HepG2 (cell line): ENCODE measurements around the gene CABLES2. TPM values are rescaled to one million over a fixed set of nuclear protein-coding genes. Genes with fewer than 3 reads are reported as not detected.
A peak's percentile ranks its signal among the peaks of the same experiment; 100 is the strongest.

Source experiments
- CSRNP1 ChIP-seq: sonication (generic); formaldehyde crosslinking; IDR thresholded peaks from 2 replicates; pipeline ENCODE4 v1.8.1; 2023; ENCODE audit warnings: mild to moderate bottlenecking, missing genetic modification reagents
- DNMT1 ChIP-seq: sonication (generic); formaldehyde crosslinking; IDR thresholded peaks from 2 replicates; pipeline ENCODE4 v1.5.1; 2020; ENCODE audit warnings: mild to moderate bottlenecking, missing genetic modification reagents
- FOXA1 ChIP-seq, 2 experiments: fragments of 450-650 bp in 1 of 2; sonication (generic) in 1 of 2; formaldehyde crosslinking in 1 of 2; IDR thresholded peaks; 2 replicates each; pipeline versions ENCODE4 v1.4.0 to v1.6.1; 2016 to 2020; ENCODE audit warnings: missing genetic modification reagents in 1 of 2
- PBX2 ChIP-seq: IDR thresholded peaks from 2 replicates; pipeline ENCODE4 v1.6.1; 2016; ENCODE audit warnings: control low read depth
- PBX3 ChIP-seq: sonication (generic); formaldehyde crosslinking; IDR thresholded peaks from 2 replicates; pipeline ENCODE4 v1.8.1; 2023; ENCODE audit warnings: missing genetic modification reagents, inconsistent platforms, borderline replicate concordance
- PCBP2 ChIP-seq: fragments of 200-400 bp; formaldehyde crosslinking; optimal IDR thresholded peaks from 2 replicates; pipeline ENCODE3; 2018; ENCODE audit warnings: low read length, low read depth; ENCODE audit not compliant: poor library complexity, severe bottlenecking
- RXRA ChIP-seq: sonication (generic); formaldehyde crosslinking; IDR thresholded peaks from 2 replicates; pipeline ENCODE4 v1.5.1; 2020; ENCODE audit warnings: missing genetic modification reagents
- SOX13 ChIP-seq, 3 experiments: fragments of 450-650 bp in 1 of 3; sonication (generic) in 1 of 3; formaldehyde crosslinking in 1 of 3; IDR thresholded peaks in 2 of 3; conservative IDR thresholded peaks in 1 of 3; 2 replicates each; pipeline versions ENCODE4 v1.5.0 to v1.6.1; 2016 to 2020; ENCODE audit warnings: antibody characterized with exemption in 1 of 3, mild to moderate bottlenecking in 1 of 3, missing compliant biosample characterization in 1 of 3, missing genetic modification reagents in 1 of 3, moderate library complexity in 1 of 3
- STAG1 ChIP-seq: sonication (generic); formaldehyde crosslinking; IDR thresholded peaks from 2 replicates; pipeline ENCODE4 v1.4.0; 2020; ENCODE audit warnings: missing genetic modification reagents
- XRCC5 ChIP-seq: fragments of 200-400 bp; formaldehyde crosslinking; optimal IDR thresholded peaks from 2 replicates; pipeline ENCODE3; 2017; ENCODE audit warnings: mild to moderate bottlenecking, low read length
- ZBTB8A ChIP-seq: sonication (generic); formaldehyde crosslinking; IDR thresholded peaks from 2 replicates; pipeline ENCODE4 v1.4.0; 2020; ENCODE audit warnings: mild to moderate bottlenecking, low read depth, missing genetic modification reagents, borderline replicate concordance
- ZFP62 ChIP-seq: sonication (generic); formaldehyde crosslinking; IDR thresholded peaks from 2 replicates; pipeline ENCODE4 v1.4.0; 2020; ENCODE audit warnings: missing genetic modification reagents
- ZNF292 ChIP-seq: sonication (generic); formaldehyde crosslinking; IDR thresholded peaks from 2 replicates; pipeline ENCODE4 v1.8.1; 2022; ENCODE audit warnings: mild to moderate bottlenecking, low read depth, missing genetic modification reagents, borderline replicate concordance
- ZNF484 ChIP-seq: sonication (generic); formaldehyde crosslinking; IDR thresholded peaks from 2 replicates; pipeline ENCODE4 v1.5.1; 2020; ENCODE audit warnings: mild to moderate bottlenecking, low read depth, missing genetic modification reagents, borderline replicate concordance
- ZNF567 ChIP-seq: sonication (generic); formaldehyde crosslinking; IDR thresholded peaks from 2 replicates; pipeline ENCODE4 v1.8.1; 2023; ENCODE audit warnings: mild to moderate bottlenecking, missing genetic modification reagents, borderline replicate concordance
- ZNF749 ChIP-seq: sonication (generic); formaldehyde crosslinking; IDR thresholded peaks from 2 replicates; pipeline ENCODE4 v1.8.0; 2022; ENCODE audit warnings: mild to moderate bottlenecking, missing genetic modification reagents, moderate library complexity, borderline replicate concordance
- ZNF780A ChIP-seq: sonication (generic); formaldehyde crosslinking; IDR thresholded peaks from 2 replicates; pipeline ENCODE4 v1.8.0; 2022; ENCODE audit warnings: mild to moderate bottlenecking, missing genetic modification reagents, moderate library complexity
- ZSCAN9 ChIP-seq: IDR thresholded peaks from 2 replicates; pipeline ENCODE4 v1.6.1; 2016; ENCODE audit warnings: borderline replicate concordance
- polyA plus RNA-seq, 8 experiments: library from polyadenylated mRNA; depleted of rRNA in 3 of 8; stranded (reverse) in 7 of 8; unstranded in 1 of 8; fragments of >200 nt; fragmentation: Illumina TruSeq in 4 of 8; extraction: Trizol in 4 of 8; gene quantifications; 2 replicates each; pipeline versions ENCODE4 v1.2.1 to v1.2.3, GENCODE V29; 2011 to 2016; ENCODE audit warnings: low read depth in 4 of 8, missing spikeins in 1 of 8, mixed read lengths in 1 of 8; ENCODE audit not compliant: insufficient read depth in 1 of 8
- total RNA-seq, 5 experiments: library from RNA; depleted of rRNA; stranded (reverse); fragments of >200 nt; fragmentation: Illumina TruSeq; extraction: Trizol; gene quantifications; 2 replicates each; pipeline ENCODE4 v1.2.3, GENCODE V29; 2016; ENCODE audit warnings: low read depth in 1 of 5
- TF ChIP-seq, protein P1 (sequence below): sonication (generic); formaldehyde crosslinking; IDR thresholded peaks from 2 replicates; pipeline ENCODE4 v1.5.0; 2020; ENCODE audit warnings: mild to moderate bottlenecking, missing genetic modification reagents, borderline replicate concordance

CABLES2 gene
- total and polyA plus RNA-seq, 2 of the 13 experiments (the other 11 are each of a cell fraction or from before 2014, with no cell fraction given) = 5.2 to 9.7 TPM

GRCh38 chr20:62367633-62368391, 39.3 kb downstream of the CABLES2 start (continued):
- TF ChIP-seq ZNF749 (CRISPR knock-in tag) (peak; percentile 94), DNMT1 (CRISPR knock-in tag) (peak; percentile 82; the same call in 1 of the 2 replicates), ZBTB8A (peak; percentile 91; the same call in 1 of the 2 replicates), ZNF484 (peak; percentile 89; the same call in 1 of the 2 replicates), SOX13 (IDR thresholded peaks at IDR 0.05) (no peak), SOX13 (CRISPR knock-in tag; conservative IDR thresholded peaks at IDR 0.05 in 1 of 2, IDR thresholded peaks at IDR 0.05 in 1 of 2) (peak in 1 of 2 experiments; percentile 47; a peak in 1 of 4 replicates), PBX2 (CRISPR knock-in tag) (no peak), ZNF292 (0 out of 2 replicates have a peak, but pooled peaks have one; percentile 14), ZNF567 (CRISPR knock-in tag) (peak; percentile 32; the same call in 1 of the 2 replicates), XRCC5 (peak; percentile 83), PCBP2 (no peak), FOXA1 (IDR thresholded peaks at IDR 0.05) (no peak), FOXA1 (CRISPR knock-in tag; IDR thresholded peaks at IDR 0.05) (0 out of 2 replicates have a peak, but pooled peaks have one; percentile 24), ZSCAN9 (CRISPR knock-in tag) (peak; percentile 58; the same call in 1 of the 2 replicates), PBX3 (CRISPR knock-in tag) (no peak), STAG1 (CRISPR knock-in tag) (no peak), ZFP62 (CRISPR knock-in tag) (no peak), ZNF780A (CRISPR knock-in tag) (peak; percentile 55; the same call in 1 of the 2 replicates), CSRNP1 (CRISPR knock-in tag) (peak; percentile 71; the same call in 1 of the 2 replicates), RXRA (CRISPR knock-in tag) (peak; percentile 84)
- TF ChIP-seq, protein P1, sequence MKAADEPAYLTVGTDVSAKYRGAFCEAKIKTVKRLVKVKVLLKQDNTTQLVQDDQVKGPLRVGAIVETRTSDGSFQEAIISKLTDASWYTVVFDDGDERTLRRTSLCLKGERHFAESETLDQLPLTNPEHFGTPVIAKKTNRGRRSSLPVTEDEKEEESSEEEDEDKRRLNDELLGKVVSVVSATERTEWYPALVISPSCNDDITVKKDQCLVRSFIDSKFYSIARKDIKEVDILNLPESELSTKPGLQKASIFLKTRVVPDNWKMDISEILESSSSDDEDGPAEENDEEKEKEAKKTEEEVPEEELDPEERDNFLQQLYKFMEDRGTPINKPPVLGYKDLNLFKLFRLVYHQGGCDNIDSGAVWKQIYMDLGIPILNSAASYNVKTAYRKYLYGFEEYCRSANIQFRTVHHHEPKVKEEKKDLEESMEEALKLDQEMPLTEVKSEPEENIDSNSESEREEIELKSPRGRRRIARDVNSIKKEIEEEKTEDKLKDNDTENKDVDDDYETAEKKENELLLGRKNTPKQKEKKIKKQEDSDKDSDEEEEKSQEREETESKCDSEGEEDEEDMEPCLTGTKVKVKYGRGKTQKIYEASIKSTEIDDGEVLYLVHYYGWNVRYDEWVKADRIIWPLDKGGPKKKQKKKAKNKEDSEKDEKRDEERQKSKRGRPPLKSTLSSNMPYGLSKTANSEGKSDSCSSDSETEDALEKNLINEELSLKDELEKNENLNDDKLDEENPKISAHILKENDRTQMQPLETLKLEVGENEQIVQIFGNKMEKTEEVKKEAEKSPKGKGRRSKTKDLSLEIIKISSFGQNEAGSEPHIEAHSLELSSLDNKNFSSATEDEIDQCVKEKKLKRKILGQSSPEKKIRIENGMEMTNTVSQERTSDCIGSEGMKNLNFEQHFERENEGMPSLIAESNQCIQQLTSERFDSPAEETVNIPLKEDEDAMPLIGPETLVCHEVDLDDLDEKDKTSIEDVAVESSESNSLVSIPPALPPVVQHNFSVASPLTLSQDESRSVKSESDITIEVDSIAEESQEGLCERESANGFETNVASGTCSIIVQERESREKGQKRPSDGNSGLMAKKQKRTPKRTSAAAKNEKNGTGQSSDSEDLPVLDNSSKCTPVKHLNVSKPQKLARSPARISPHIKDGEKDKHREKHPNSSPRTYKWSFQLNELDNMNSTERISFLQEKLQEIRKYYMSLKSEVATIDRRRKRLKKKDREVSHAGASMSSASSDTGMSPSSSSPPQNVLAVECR (CRISPR knock-in tag) = peak; percentile 49
